A673 (cell line): ENCODE measurements around the gene CTXND2. TPM values are rescaled to one million over a fixed set of nuclear protein-coding genes. Genes with fewer than 3 reads are reported as not detected.

Experiments
- BruUV-seq: library from RNA; stranded (reverse); fragments of 400-500 nt; replicated peaks from 2 replicates; lab custom pipeline; 2021; lab: Mats Ljungman, UMichigan
- CTCF ChIA-PET: fragments of 300-600 bp; sonication (Branson Sonifier 250); formaldehyde crosslinking; loops from one replicate; lab custom pipeline; 2022; ENCODE audit warnings: antibody characterized with exemption; lab: Charles Lee
- POLR2A ChIA-PET: fragments of 300-600 bp; sonication (Branson Sonifier 250); formaldehyde crosslinking; loops from one replicate; lab custom pipeline; 2022; ENCODE audit warnings: antibody characterized with exemption; ENCODE audit not compliant: low non-redundant PET; lab: Charles Lee
- DNase-seq: peaks from one replicate; pipeline ENCODE4 v3.0.0-alpha.2; 2015; ENCODE audit warnings: low spot score
- H3K27ac ChIP-seq: fragments of 200-600 bp; sonication (generic); 2 replicates; pipeline ENCODE4 v1.5.1; 2016; ENCODE audit warnings: mixed run types, low read depth, mild to moderate bottlenecking, mixed read lengths, antibody characterized with exemption, low read length; ENCODE audit not compliant: poor library complexity, severe bottlenecking
- H3K27me3 ChIP-seq: fragments of 200-600 bp; sonication (generic); replicated peaks from 2 replicates; pipeline ENCODE4 v1.6.1; 2017; ENCODE audit warnings: mixed run types, low read depth, mild to moderate bottlenecking, mixed read lengths, antibody characterized with exemption, low read length; ENCODE audit not compliant: insufficient read depth, poor library complexity
- H3K36me3 ChIP-seq: fragments of 200-600 bp; sonication (generic); 2 replicates; pipeline ENCODE4 v1.6.1; 2016; ENCODE audit warnings: mixed run types, mild to moderate bottlenecking, mixed read lengths, antibody characterized with exemption, low read length; ENCODE audit not compliant: insufficient read depth, poor library complexity, severe bottlenecking
- H3K4me1 ChIP-seq: fragments of 200-600 bp; sonication (generic); 2 replicates; pipeline ENCODE4 v1.6.1; 2017; ENCODE audit warnings: mixed run types, mild to moderate bottlenecking, mixed read lengths, antibody characterized with exemption, low read length; ENCODE audit not compliant: insufficient read depth, poor library complexity, severe bottlenecking
- H3K4me3 ChIP-seq: fragments of 200-600 bp; sonication (generic); 2 replicates; pipeline ENCODE4 v1.5.1; 2016; ENCODE audit warnings: low read depth, mixed run types, mild to moderate bottlenecking, mixed read lengths, low read length; ENCODE audit not compliant: poor library complexity, severe bottlenecking
- H3K9me3 ChIP-seq: fragments of 200-600 bp; sonication (generic); 2 replicates; pipeline ENCODE4 v1.6.1; 2016; ENCODE audit warnings: mixed run types, low read depth, mild to moderate bottlenecking, mixed read lengths, antibody characterized with exemption, low read length; ENCODE audit not compliant: poor library complexity, severe bottlenecking
- EZH2 ChIP-seq: fragments of 200-600 bp; sonication (generic); IDR thresholded peaks from 2 replicates; pipeline ENCODE4 v1.6.1; 2017; ENCODE audit warnings: borderline replicate concordance, low read depth, mild to moderate bottlenecking, mixed read lengths, antibody characterized with exemption, low read length; ENCODE audit not compliant: poor library complexity, severe bottlenecking
- intact Hi-C: fragments of 100-400 bp; cut with micrococcal nuclease; formaldehyde crosslinking; loops from one replicate; pipeline ENCODE4 v1.10.0; 2022; ENCODE audit not compliant: unreplicated experiment
- total RNA-seq: library from RNA; stranded (reverse); gene quantifications from 2 replicates; pipeline ENCODE4 v1.2.3, GENCODE V29; 2021
- TF ChIP-seq, protein P1 (sequence below): fragments of 300-800, 200-600 bp; sonication (generic); conservative IDR thresholded peaks from 2 replicates; pipeline ENCODE4 v1.5.1; 2017; ENCODE audit warnings: low read depth, mild to moderate bottlenecking, antibody characterized with exemption, low read length, moderate library complexity, mixed read lengths

CTXND2 gene
- total RNA-seq, 1 experiment from 2014 or later: not detected

DNA sequence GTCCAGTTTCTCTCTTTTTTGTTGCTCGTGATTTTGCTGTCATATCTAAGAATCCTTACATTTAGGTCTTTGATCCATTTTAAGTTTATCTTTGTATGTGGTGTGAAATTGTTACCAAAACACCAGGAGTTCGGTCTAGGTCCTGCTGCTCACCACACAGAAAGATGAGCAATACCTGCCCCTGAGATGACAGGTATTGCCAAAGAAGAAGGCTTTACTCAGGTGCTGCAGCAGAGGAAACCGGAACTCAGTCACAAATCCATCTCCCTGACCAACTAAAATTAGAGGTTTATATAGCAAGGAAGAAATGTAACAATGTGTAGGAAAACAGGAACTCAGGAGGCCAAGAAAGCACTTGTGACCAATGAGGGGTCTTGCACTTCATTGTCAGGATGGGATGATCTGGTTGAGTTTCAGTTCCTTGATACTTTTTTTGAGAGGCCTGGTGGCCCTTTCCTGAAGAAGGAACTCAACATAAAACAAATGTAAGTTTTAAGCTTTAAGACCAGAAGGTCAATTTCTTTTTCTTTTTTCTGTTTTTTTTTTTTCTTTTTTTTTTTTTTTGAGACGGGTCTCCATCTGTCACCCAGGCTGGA is 22.7 kb downstream of the CTXND2 start:
- no peak for DNase-seq
- H3K4me1 ChIP-seq: no peaks in the 10 kb centered on the region
- TF ChIP-seq, protein P1, sequence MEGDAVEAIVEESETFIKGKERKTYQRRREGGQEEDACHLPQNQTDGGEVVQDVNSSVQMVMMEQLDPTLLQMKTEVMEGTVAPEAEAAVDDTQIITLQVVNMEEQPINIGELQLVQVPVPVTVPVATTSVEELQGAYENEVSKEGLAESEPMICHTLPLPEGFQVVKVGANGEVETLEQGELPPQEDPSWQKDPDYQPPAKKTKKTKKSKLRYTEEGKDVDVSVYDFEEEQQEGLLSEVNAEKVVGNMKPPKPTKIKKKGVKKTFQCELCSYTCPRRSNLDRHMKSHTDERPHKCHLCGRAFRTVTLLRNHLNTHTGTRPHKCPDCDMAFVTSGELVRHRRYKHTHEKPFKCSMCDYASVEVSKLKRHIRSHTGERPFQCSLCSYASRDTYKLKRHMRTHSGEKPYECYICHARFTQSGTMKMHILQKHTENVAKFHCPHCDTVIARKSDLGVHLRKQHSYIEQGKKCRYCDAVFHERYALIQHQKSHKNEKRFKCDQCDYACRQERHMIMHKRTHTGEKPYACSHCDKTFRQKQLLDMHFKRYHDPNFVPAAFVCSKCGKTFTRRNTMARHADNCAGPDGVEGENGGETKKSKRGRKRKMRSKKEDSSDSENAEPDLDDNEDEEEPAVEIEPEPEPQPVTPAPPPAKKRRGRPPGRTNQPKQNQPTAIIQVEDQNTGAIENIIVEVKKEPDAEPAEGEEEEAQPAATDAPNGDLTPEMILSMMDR: no peak
- TF ChIP-seq EZH2: no peak
- CTCF ChIA-PET: no interaction called here
- H3K27me3 ChIP-seq: no peaks in the 10 kb centered on the region
- H3K9me3 ChIP-seq: no peaks in the 10 kb centered on the region
- intact Hi-C loops: no loop called here
- POLR2A ChIA-PET: interaction anchor here (0.6 kb wide), 2 partner anchors 61 to 411 kb away, joined by 4 to 9 read pairs; no protein-coding TSS in a partner anchor
- H3K4me3 ChIP-seq: no peak overlapping the region
- no TSS peak for BruUV-seq
- H3K36me3 ChIP-seq: no peaks in the 10 kb centered on the region
- no peak overlapping the region for H3K27ac ChIP-seq

DNA sequence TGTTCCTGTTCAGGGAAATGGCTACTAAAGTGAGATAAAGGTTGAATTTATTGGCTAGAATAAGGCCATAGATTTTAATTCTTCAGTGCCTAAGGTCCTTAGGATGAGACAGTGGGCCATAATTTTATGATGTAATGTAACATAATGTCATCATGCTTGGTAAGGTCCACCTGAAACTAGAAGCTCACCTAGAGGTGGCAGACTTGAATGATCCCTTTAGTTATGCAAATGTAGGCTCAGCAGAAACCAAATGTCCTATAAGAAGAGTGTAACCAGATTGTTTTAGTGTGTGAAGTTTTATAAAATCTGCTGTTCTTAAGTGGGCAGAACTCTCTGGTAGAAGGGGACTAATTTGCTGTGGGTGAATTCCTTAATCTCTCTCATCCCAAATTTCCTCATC is 25.7 kb downstream of the CTXND2 start:
- POLR2A ChIA-PET: no interaction called here
- intact Hi-C loops: no loop called here

DNA sequence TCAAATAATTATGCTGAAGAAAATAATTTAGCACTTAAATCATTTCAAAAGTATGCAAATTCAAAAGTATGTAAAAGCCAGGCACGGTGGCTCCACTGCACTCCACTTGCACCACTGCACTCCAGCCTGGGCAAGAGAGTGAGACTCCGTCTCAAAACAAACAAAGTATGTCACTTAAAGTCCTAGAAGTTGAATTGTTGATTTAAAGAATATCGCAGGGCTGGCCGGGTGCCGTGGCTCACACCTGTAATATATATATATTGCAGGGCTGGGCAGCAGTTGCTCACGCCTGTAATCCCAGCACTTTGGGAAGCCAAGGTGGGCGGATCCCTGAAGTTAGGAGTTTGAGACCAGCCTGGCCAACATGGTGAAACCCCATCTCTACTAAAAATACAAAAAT is 30.5 kb downstream of the CTXND2 start:
- no peak for DNase-seq
- H3K36me3 ChIP-seq: no peaks in the 10 kb centered on the region
- H3K4me1 ChIP-seq: no peaks in the 10 kb centered on the region
- CTCF ChIA-PET: no interaction called here
- POLR2A ChIA-PET: no interaction called here
- H3K27ac ChIP-seq: no peak overlapping the region
- no peaks in the 10 kb centered on the region for H3K27me3 ChIP-seq
- intact Hi-C loops: no loop called here
- no peak for TF ChIP-seq EZH2
- TF ChIP-seq, protein P1: no peak
- no peaks in the 10 kb centered on the region for H3K9me3 ChIP-seq
- no peak overlapping the region for H3K4me3 ChIP-seq
- BruUV-seq: no TSS peak

More for the DNA sequence above, 25.7 kb downstream of the CTXND2 start:
- CTCF ChIA-PET: no interaction called here
- BruUV-seq: no TSS peak
- TF ChIP-seq, protein P1: no peak
- TF ChIP-seq EZH2: no peak
- H3K27me3 ChIP-seq: no peaks in the 10 kb centered on the region
- H3K27ac ChIP-seq: no peak overlapping the region
- H3K9me3 ChIP-seq: no peaks in the 10 kb centered on the region
- DNase-seq: no peak
- no peaks in the 10 kb centered on the region for H3K4me1 ChIP-seq
- no peak overlapping the region for H3K4me3 ChIP-seq
- no peaks in the 10 kb centered on the region for H3K36me3 ChIP-seq
